Measurements from ENCODE around the gene XNDC1N. TPM values are rescaled to one million over a fixed set of nuclear protein-coding genes. Genes with fewer than 3 reads are reported as not detected.
"Not testable (repeated sequence)": the region's sequence is repeated elsewhere in the genome, so short reads cannot be mapped to it uniquely, and the experiment has no call there.

XNDC1N gene
- total RNA-seq, 2 donors from 2014 or later = 4.0 to 4.6 TPM

DNA sequence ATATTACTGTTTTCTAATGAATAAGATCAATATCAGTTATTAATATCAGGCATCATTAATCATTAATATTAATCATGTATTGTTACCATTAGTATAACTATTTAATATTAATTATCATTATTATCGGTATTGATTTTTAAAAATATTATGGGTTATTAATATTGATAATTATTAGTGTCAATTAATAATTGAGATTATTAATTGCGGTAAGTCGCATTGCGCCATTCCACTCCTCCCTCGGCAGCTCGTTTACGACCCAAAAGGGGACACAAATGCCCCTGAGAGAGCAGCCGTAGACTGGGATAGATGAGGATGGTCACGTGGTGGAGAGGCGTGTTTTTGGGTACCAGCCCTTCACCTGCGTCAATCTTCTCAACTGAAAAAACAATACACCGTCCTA, 42.6 kb downstream of the XNDC1N start:
- DNase-seq (ENCODE audit: low spot score); intact Hi-C loops (cut with DNase I): not testable (repeated sequence)

Other genes starting within 250 kb of the XNDC1N start
- not detected for gene DEFB108B, start 95.4 kb downstream of the XNDC1N start, total RNA-seq
- not detected for gene DEFB131B, start 50.1 kb downstream of the XNDC1N start, total RNA-seq
- 10 to 100 TPM; 27.4 to 29.0 TPM for gene RNF121, start 452 bp upstream of the XNDC1N start, total RNA-seq
- 10 to 100 TPM; 11.3 to 13.0 TPM for gene IL18BP, start 70.3 kb upstream of the XNDC1N start, total RNA-seq
- gene NUMA1, start 151.9 kb upstream of the XNDC1N start, total RNA-seq = 100 to 1,000 TPM; 129 to 143 TPM
- 1 to 10 TPM; 6.0 to 6.9 TPM for gene LRRC51, start 152.3 kb upstream of the XNDC1N start, total RNA-seq
- 10 to 100 TPM; 63.3 to 73.7 TPM for gene LAMTOR1, start 174.7 kb upstream of the XNDC1N start, total RNA-seq
- gene TOMT, start 177.3 kb upstream of the XNDC1N start, total RNA-seq = not detected
- 10 to 100 TPM; 34.6 to 35.8 TPM for gene ANAPC15, start 184.1 kb upstream of the XNDC1N start, total RNA-seq
- gene FOLR3, start 207.1 kb upstream of the XNDC1N start, total RNA-seq = 1 to 10 TPM in 1 of 2 donors, under 1 TPM in 1; 0.74 to 3.6 TPM